Vagina (tissue), 2 donors: ENCODE data around the gene ADAM15.

Source experiments
- POLR2AphosphoS5 ChIP-seq, 2 donors: sonication (generic); formaldehyde crosslinking; IDR thresholded peaks; one replicate each; pipeline ENCODE4 v1.9.0; 2017; ENCODE audit warnings: antibody characterized with exemption in 2 of 2, mild to moderate bottlenecking in 2 of 2, low read depth in 1 of 2; ENCODE audit not compliant: insufficient read depth in 1 of 2
- TF ChIP-seq, protein P1 (sequence below), 3 experiments: fragments of 450-650 bp in 2 of 3; fragments of 200-600 bp in 1 of 3; sonication (generic) in 1 of 3; IDR thresholded peaks; one replicate each; pipeline ENCODE4 v1.5.1; 2017 to 2019; ENCODE audit warnings: antibody characterized with exemption in 3 of 3, mild to moderate bottlenecking in 2 of 3, moderate library complexity in 2 of 3

- TF ChIP-seq, protein P1, sequence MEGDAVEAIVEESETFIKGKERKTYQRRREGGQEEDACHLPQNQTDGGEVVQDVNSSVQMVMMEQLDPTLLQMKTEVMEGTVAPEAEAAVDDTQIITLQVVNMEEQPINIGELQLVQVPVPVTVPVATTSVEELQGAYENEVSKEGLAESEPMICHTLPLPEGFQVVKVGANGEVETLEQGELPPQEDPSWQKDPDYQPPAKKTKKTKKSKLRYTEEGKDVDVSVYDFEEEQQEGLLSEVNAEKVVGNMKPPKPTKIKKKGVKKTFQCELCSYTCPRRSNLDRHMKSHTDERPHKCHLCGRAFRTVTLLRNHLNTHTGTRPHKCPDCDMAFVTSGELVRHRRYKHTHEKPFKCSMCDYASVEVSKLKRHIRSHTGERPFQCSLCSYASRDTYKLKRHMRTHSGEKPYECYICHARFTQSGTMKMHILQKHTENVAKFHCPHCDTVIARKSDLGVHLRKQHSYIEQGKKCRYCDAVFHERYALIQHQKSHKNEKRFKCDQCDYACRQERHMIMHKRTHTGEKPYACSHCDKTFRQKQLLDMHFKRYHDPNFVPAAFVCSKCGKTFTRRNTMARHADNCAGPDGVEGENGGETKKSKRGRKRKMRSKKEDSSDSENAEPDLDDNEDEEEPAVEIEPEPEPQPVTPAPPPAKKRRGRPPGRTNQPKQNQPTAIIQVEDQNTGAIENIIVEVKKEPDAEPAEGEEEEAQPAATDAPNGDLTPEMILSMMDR (IDR thresholded peaks at IDR 0.05): no peak
- no peak for TF ChIP-seq POLR2AphosphoS5 (IDR thresholded peaks at IDR 0.05; ENCODE audit: insufficient read depth in 1 of 2, low read depth in 1 of 2)
These were observed 20.6 kb downstream of the ADAM15 start for GRCh38 chr1:155071701-155072100.
